HepG2 (cell line): ENCODE results near the gene CHPF. TPM values are rescaled to one million over a fixed set of nuclear protein-coding genes. Genes with fewer than 3 reads are reported as not detected.

Experiments used
- GABPA ChIP-seq, 2 experiments: IDR thresholded peaks; 2 replicates each; pipeline ENCODE4 v1.6.1; 2011 to 2016; ENCODE audit warnings: low read depth in 2 of 2, low read length in 1 of 2, missing biosample characterization in 1 of 2, missing genetic modification characterization in 1 of 2
- HDAC2 ChIP-seq: sonication (generic); formaldehyde crosslinking; IDR thresholded peaks from 2 replicates; pipeline ENCODE4 v1.4.0; 2020; ENCODE audit warnings: missing genetic modification reagents
- HNRNPK ChIP-seq: fragments of 200-400 bp; formaldehyde crosslinking; IDR thresholded peaks from 2 replicates; pipeline ENCODE4 v1.6.1; 2018; ENCODE audit warnings: low read length, low read depth, moderate library complexity, mild to moderate bottlenecking; ENCODE audit not compliant: poor library complexity, severe bottlenecking
- HOXA5 ChIP-seq: sonication (generic); formaldehyde crosslinking; IDR thresholded peaks from 2 replicates; pipeline ENCODE4 v1.4.0; 2020; ENCODE audit warnings: missing genetic modification reagents
- IKZF1 ChIP-seq: fragments of 450-650 bp; IDR thresholded peaks from 2 replicates; pipeline ENCODE4 v1.7.1; 2016
- KAT7 ChIP-seq: IDR thresholded peaks from 2 replicates; pipeline ENCODE4 v1.6.1; 2018; ENCODE audit warnings: borderline replicate concordance, missing compliant biosample characterization
- KDM3A ChIP-seq: IDR thresholded peaks from 2 replicates; pipeline ENCODE4 v1.6.1; 2018; ENCODE audit warnings: low read depth, missing compliant biosample characterization
- KDM5B ChIP-seq: sonication (generic); formaldehyde crosslinking; IDR thresholded peaks from 2 replicates; pipeline ENCODE4 v1.4.0; 2020; ENCODE audit warnings: missing genetic modification reagents, mild to moderate bottlenecking, borderline replicate concordance
- NBN ChIP-seq: fragments of 450-650 bp; conservative IDR thresholded peaks from 2 replicates; pipeline ENCODE4 v1.6.1; 2017
- PRDM4 ChIP-seq: sonication (generic); formaldehyde crosslinking; IDR thresholded peaks from 2 replicates; pipeline ENCODE4 v1.9.0; 2021; ENCODE audit warnings: missing genetic modification reagents, borderline replicate concordance
- ZHX1 ChIP-seq: sonication (generic); formaldehyde crosslinking; IDR thresholded peaks from 2 replicates; pipeline ENCODE4 v1.8.1; 2022; ENCODE audit warnings: low read depth, mild to moderate bottlenecking, missing genetic modification reagents
- ZNF142 ChIP-seq: sonication (generic); formaldehyde crosslinking; IDR thresholded peaks from 2 replicates; pipeline ENCODE4 v1.4.0; 2020; ENCODE audit warnings: missing genetic modification reagents
- ZNF24 ChIP-seq: fragments of 450-650 bp; IDR thresholded peaks from 2 replicates; pipeline ENCODE4 v1.6.1; 2017; ENCODE audit warnings: antibody characterized with exemption, mild to moderate bottlenecking
- ZNF317 ChIP-seq: sonication (generic); formaldehyde crosslinking; IDR thresholded peaks from 2 replicates; pipeline ENCODE4 v1.5.0; 2020; ENCODE audit warnings: mild to moderate bottlenecking, missing genetic modification reagents
- ZNF552 ChIP-seq: sonication (generic); formaldehyde crosslinking; IDR thresholded peaks from 2 replicates; pipeline ENCODE4 v1.9.0; 2022; ENCODE audit warnings: missing genetic modification reagents, mild to moderate bottlenecking, borderline replicate concordance
- ZNF598 ChIP-seq: sonication (generic); formaldehyde crosslinking; IDR thresholded peaks from 2 replicates; pipeline ENCODE4 v1.5.1; 2020; ENCODE audit warnings: mild to moderate bottlenecking, missing genetic modification reagents, borderline replicate concordance
- ZNF639 ChIP-seq: conservative IDR thresholded peaks from 2 replicates; pipeline ENCODE4 v1.6.1; 2018; ENCODE audit warnings: missing genetic modification reagents
- ZNF850 ChIP-seq: sonication (generic); formaldehyde crosslinking; conservative IDR thresholded peaks from 2 replicates; pipeline ENCODE4 v1.9.0; 2021; ENCODE audit warnings: mild to moderate bottlenecking, missing genetic modification reagents
- ZSCAN9 ChIP-seq: IDR thresholded peaks from 2 replicates; pipeline ENCODE4 v1.6.1; 2016; ENCODE audit warnings: borderline replicate concordance
- polyA plus RNA-seq, 8 experiments: library from polyadenylated mRNA; depleted of rRNA in 3 of 8; stranded (reverse) in 7 of 8; unstranded in 1 of 8; fragments of >200 nt; fragmentation: Illumina TruSeq in 4 of 8; extraction: Trizol in 4 of 8; gene quantifications; 2 replicates each; pipeline versions ENCODE4 v1.2.1 to v1.2.3, GENCODE V29; 2011 to 2016; ENCODE audit warnings: low read depth in 4 of 8, missing spikeins in 1 of 8, mixed read lengths in 1 of 8; ENCODE audit not compliant: insufficient read depth in 1 of 8
- total RNA-seq, 5 experiments: library from RNA; depleted of rRNA; stranded (reverse); fragments of >200 nt; fragmentation: Illumina TruSeq; extraction: Trizol; gene quantifications; 2 replicates each; pipeline ENCODE4 v1.2.3, GENCODE V29; 2016; ENCODE audit warnings: low read depth in 1 of 5

The CHPF gene
- total and polyA plus RNA-seq, 2 of the 13 experiments (the other 11 are each of a cell fraction or from before 2014, with no cell fraction given): 79.6 to 111 TPM

GRCh38 chr2:219545943-219546352, 2.3 kb upstream of the CHPF start (continued):
- no peak for TF ChIP-seq PRDM4
- TF ChIP-seq IKZF1: no peak
- no peak for TF ChIP-seq ZNF552 (CRISPR knock-in tag)
- peak; percentile 75 for TF ChIP-seq KDM5B (CRISPR knock-in tag)
- no peak for TF ChIP-seq GABPA (IDR thresholded peaks at IDR 0.05; ENCODE audit: low read depth, low read length)
- peak; percentile 71 for TF ChIP-seq GABPA (CRISPR knock-in tag; IDR thresholded peaks at IDR 0.05; ENCODE audit: low read depth)
- 0 out of 2 replicates have a peak, but pooled peaks have one; percentile 10 for TF ChIP-seq ZHX1 (CRISPR knock-in tag)
- no peak for TF ChIP-seq NBN
- no peak for TF ChIP-seq HNRNPK
- TF ChIP-seq ZNF598: no peak
- TF ChIP-seq HDAC2 (CRISPR knock-in tag): peak; percentile 77
- TF ChIP-seq ZSCAN9: peak; percentile 85
- no peak for TF ChIP-seq ZNF639 (CRISPR knock-in tag)
- TF ChIP-seq KDM3A (CRISPR knock-in tag): 0 out of 2 replicates have a peak, but pooled peaks have one; percentile 23
- no peak for TF ChIP-seq ZNF24
- no peak for TF ChIP-seq ZNF850 (CRISPR knock-in tag)
- peak; percentile 66; the same call in 1 of the 2 replicates for TF ChIP-seq ZNF317
- TF ChIP-seq KAT7: no peak; the same call in 1 of the 2 replicates
- TF ChIP-seq ZNF142 (CRISPR knock-in tag): no peak
- peak; percentile 57 for TF ChIP-seq HOXA5 (CRISPR knock-in tag)
